A549 treated with CpdA at 1 μM for 4 hours (cell line): ENCODE data around the gene PIANP. TPM values are rescaled to one million over a fixed set of nuclear protein-coding genes. Genes with fewer than 3 reads are reported as not detected.

Experiments
- total RNA-seq: library from RNA; stranded (reverse); fragments of 200-300 nt; extraction: Qiagen RNA extraction; gene quantifications from 5 replicates; pipeline ENCODE4 v1.2.3, GENCODE V29; 2022; ENCODE audit warnings: low read depth

Gene PIANP, protein sequence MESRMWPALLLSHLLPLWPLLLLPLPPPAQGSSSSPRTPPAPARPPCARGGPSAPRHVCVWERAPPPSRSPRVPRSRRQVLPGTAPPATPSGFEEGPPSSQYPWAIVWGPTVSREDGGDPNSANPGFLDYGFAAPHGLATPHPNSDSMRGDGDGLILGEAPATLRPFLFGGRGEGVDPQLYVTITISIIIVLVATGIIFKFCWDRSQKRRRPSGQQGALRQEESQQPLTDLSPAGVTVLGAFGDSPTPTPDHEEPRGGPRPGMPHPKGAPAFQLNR
- 0.43 to 1.0 TPM (median 0.87 TPM) in 5 replicates for total RNA-seq

GRCh38 chr12:6700646-6701051, at the start of gene PIANP:
Gene PIANP (minus strand): TSS chr12:6700815. CDS start chr12:6698061, 2,754 bp downstream.

DNA sequence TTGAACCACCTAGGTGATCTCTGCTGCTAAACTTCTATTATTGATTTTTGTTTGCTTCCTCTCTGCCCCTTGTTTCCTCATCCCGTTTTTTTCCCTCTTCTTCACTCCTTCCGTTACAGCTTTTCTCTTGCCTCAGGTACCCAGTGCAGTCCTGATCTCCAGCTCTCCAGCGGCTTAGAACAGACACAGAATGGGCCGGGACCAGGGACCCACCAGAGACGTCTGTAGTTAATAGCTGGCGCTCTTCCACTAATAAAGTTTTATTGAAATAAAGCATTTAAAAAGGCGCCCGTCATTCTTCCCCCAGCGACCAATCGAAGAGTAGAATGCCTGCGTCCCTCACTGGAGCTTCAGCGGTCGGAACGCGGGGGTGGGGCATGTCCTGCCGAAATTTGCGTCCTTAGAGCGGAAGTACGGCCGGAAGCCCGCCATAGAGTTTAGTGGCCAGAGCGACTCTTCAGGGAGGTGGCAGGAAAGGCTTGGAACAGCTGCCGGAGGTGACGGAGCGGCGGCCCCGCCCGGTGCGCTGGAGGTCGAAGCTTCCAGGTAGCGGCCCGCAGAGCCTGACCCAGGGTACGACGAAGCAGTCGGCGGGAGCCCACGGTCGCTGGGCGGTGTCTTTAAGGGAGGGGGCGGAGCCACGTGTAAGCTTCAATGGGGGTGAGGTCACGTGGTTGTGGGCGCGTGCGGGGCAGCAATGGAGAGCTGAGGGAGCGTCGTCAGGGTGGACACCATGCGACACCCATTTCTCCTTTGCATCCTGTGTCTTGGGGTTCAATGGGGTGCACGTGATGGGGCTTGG, 23.2 kb upstream of the PIANP start, which contains the start of gene COPS7A:
TSS of gene COPS7A (plus strand) at position 440 of the 802 bp plus-strand sequence. CDS start 611 bp downstream, outside the sequence.

GRCh38 chr12:6688999-6689882, 11.4 kb downstream of the PIANP start, which contains the start of gene ZNF384:
Gene ZNF384 (minus strand): TSS chr12:6689375. CDS start chr12:6679520, 9,855 bp downstream.

DNA sequence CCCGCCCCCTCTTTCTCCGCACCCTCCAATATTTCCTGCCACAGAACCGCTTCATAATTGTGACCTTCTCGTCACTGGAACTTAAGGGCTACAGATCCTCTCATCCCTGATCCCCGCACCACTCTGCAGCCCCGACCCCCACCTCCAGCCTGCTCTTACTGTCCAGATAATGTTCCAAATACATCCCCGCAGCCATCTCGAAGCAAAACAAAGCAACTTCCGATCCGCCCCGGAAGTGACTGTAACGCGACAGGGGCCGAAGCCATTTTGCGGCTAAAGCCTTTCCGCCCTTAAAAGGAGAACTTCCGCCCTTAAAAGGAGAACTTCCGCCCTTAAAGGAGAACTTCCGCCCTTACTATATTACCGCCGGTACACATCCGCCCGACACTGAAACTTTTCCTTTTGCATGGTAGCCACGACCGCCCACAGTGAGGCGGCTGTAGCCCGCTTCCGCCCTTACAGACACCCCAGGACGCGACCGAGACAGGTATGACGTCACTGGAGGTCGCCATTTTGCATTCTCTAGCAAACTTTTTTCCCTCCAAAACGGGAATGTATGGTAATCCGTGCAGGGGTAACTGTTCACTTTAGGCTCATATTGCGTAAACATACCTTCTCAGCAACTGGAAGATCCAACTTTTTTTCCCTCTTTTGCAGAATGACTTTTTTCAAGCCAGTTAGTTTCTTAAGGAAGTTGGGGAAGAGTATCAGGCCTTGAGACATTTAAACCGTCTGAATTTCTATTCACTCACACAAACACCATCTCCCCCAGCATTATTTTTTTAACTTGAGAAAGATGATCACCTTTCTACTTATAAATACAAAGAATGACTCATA, 37.5 kb downstream of the PIANP start, which contains the start of gene ING4:
TSS of gene ING4 (minus strand) at position 214 of the 837 bp plus-strand sequence. CDS start at position 196, 18 bp downstream.

GRCh38 chr12:6647083-6647604, 53.5 kb downstream of the PIANP start, which contains the start of gene ACRBP:
Gene ACRBP (minus strand): TSS chr12:6647432. CDS start chr12:6647366, 66 bp downstream.

Other genes starting within 250 kb of the PIANP start
- 3.3 to 4.0 TPM (median 3.5 TPM) in 5 replicates for gene TAPBPL, start 248.8 kb downstream of the PIANP start, total RNA-seq
- gene VAMP1, start 230.1 kb downstream of the PIANP start, total RNA-seq, result 9.3 to 14.6 TPM (median 11.5 TPM) in 5 replicates
- gene MRPL51, start 207.6 kb downstream of the PIANP start, total RNA-seq, result 309 to 338 TPM (median 322 TPM) in 5 replicates
- gene NCAPD2, start 206.7 kb downstream of the PIANP start, total RNA-seq, result 61.0 to 81.2 TPM (median 71.4 TPM) in 5 replicates
- gene GAPDH, start 166.3 kb downstream of the PIANP start, total RNA-seq, result 6,616 to 9,315 TPM (median 8,933 TPM) in 5 replicates
- 2.2 to 3.2 TPM (median 2.3 TPM) in 5 replicates for gene IFFO1, start 144.8 kb downstream of the PIANP start, total RNA-seq
- 105 to 124 TPM (median 114 TPM) in 5 replicates for gene NOP2, start 132.5 kb downstream of the PIANP start, total RNA-seq
- gene CHD4, start 93.4 kb downstream of the PIANP start, total RNA-seq, result 64.4 to 86.3 TPM (median 68.7 TPM) in 5 replicates
- gene LPAR5, start 64.9 kb downstream of the PIANP start, total RNA-seq, result 0.34 to 0.59 TPM (median 0.54 TPM) in 5 replicates
- 0.10 to 0.24 TPM (median 0.18 TPM) in 4 of 5 replicates, not detected in the other for gene ACRBP, start 53.4 kb downstream of the PIANP start, total RNA-seq
- gene ING4, start 37.7 kb downstream of the PIANP start, total RNA-seq, result 12.4 to 18.9 TPM (median 17.0 TPM) in 5 replicates
- gene ZNF384, start 11.4 kb downstream of the PIANP start, total RNA-seq, result 52.4 to 68.0 TPM (median 62.6 TPM) in 5 replicates
- gene COPS7A, start 23.2 kb upstream of the PIANP start, total RNA-seq, result 48.5 to 61.1 TPM (median 55.6 TPM) in 5 replicates
- 262 to 311 TPM (median 307 TPM) in 5 replicates for gene MLF2, start 52.3 kb upstream of the PIANP start, total RNA-seq
- 593 to 1,064 TPM (median 878 TPM) in 5 replicates for gene PTMS, start 65.5 kb upstream of the PIANP start, total RNA-seq
- 0.87 to 2.2 TPM (median 1.6 TPM) in 5 replicates for gene LAG3, start 71.7 kb upstream of the PIANP start, total RNA-seq
- not detected in 5 replicates for gene CD4, start 88.7 kb upstream of the PIANP start, total RNA-seq
- 0.31 to 0.54 TPM (median 0.42 TPM) in 5 replicates for gene GPR162, start 121.0 kb upstream of the PIANP start, total RNA-seq
- 20.2 to 31.6 TPM (median 27.4 TPM) in 5 replicates for gene P3H3, start 127.6 kb upstream of the PIANP start, total RNA-seq
- 1.7 to 2.4 TPM (median 1.9 TPM) in 5 replicates for gene GNB3, start 140.1 kb upstream of the PIANP start, total RNA-seq
- 80.3 to 92.3 TPM (median 82.2 TPM) in 5 replicates for gene CDCA3, start 150.5 kb upstream of the PIANP start, total RNA-seq
- gene USP5, start 151.3 kb upstream of the PIANP start, total RNA-seq, result 74.6 to 97.4 TPM (median 77.2 TPM) in 5 replicates
- gene TPI1, start 166.7 kb upstream of the PIANP start, total RNA-seq, result 1,360 to 1,675 TPM (median 1,619 TPM) in 5 replicates
- gene SPSB2, start 172.5 kb upstream of the PIANP start, total RNA-seq, result 16.8 to 22.9 TPM (median 19.9 TPM) in 5 replicates
- gene LRRC23, start 204.0 kb upstream of the PIANP start, total RNA-seq, result 16.4 to 17.9 TPM (median 16.5 TPM) in 5 replicates
- 41.2 to 50.5 TPM (median 42.1 TPM) in 5 replicates for gene ENO2, start 213.8 kb upstream of the PIANP start, total RNA-seq
- gene ATN1, start 227.1 kb upstream of the PIANP start, total RNA-seq, result 48.9 to 77.1 TPM (median 73.0 TPM) in 5 replicates
- not detected in 5 replicates for gene RNU7-1, start 243.0 kb upstream of the PIANP start, total RNA-seq
- gene C12orf57, start 243.2 kb upstream of the PIANP start, total RNA-seq, result 250 to 321 TPM (median 290 TPM) in 5 replicates